Osteoblast (primary cell): ENCODE measurements around the gene HSFX3. TPM values are rescaled to one million over a fixed set of nuclear protein-coding genes. Genes with fewer than 3 reads are reported as not detected.
"Not testable (repeated sequence)": the region's sequence is repeated elsewhere in the genome, so short reads cannot be mapped to it uniquely, and the experiment has no call there.

ENCODE experiments used
- DNase-seq: peaks from one replicate; pipeline ENCODE4 v3.0.0; 2011; ENCODE audit warnings: low spot score, mixed read lengths; ENCODE audit not compliant: insufficient read length; ENCODE audit errors: missing footprints
- H2AFZ ChIP-seq: 2 replicates; pipeline ENCODE4 v1.6.0; 2011; ENCODE audit warnings: mild to moderate bottlenecking, low read length
- H3K27ac ChIP-seq: 2 replicates; pipeline ENCODE4 v1.5.1; 2011; ENCODE audit warnings: mild to moderate bottlenecking, low read depth, low read length, moderate library complexity
- H3K27me3 ChIP-seq: 2 replicates; pipeline ENCODE4 v1.6.0; 2012; ENCODE audit warnings: mild to moderate bottlenecking, control low read depth, inconsistent platforms, low read length, moderate library complexity; ENCODE audit not compliant: insufficient read depth
- H3K36me3 ChIP-seq: 2 replicates; pipeline ENCODE4 v1.5.1; 2011; ENCODE audit warnings: mild to moderate bottlenecking, low read length, control low read depth, moderate library complexity; ENCODE audit not compliant: insufficient read depth
- H3K4me1 ChIP-seq: 2 replicates; pipeline ENCODE4 v1.5.1; 2011; ENCODE audit warnings: mild to moderate bottlenecking, low read length, control low read depth, moderate library complexity; ENCODE audit not compliant: insufficient read depth
- H3K4me2 ChIP-seq: 2 replicates; pipeline ENCODE4 v1.6.0; 2011; ENCODE audit warnings: mild to moderate bottlenecking, low read length; ENCODE audit not compliant: insufficient read depth
- H3K4me3 ChIP-seq: fragments of 200-600 bp; sonication (generic); 3 replicates; pipeline ENCODE4 v1.5.1; 2012; ENCODE audit warnings: mild to moderate bottlenecking, low read length, inconsistent platforms; ENCODE audit not compliant: insufficient read depth
- H3K79me2 ChIP-seq: 2 replicates; pipeline ENCODE4 v1.6.0; 2012; ENCODE audit warnings: mild to moderate bottlenecking, low read length, control low read depth, inconsistent platforms; ENCODE audit not compliant: insufficient read depth
- H3K9me3 ChIP-seq: 2 replicates; pipeline ENCODE4 v1.5.1; 2011; ENCODE audit warnings: low read depth, low read length, control low read depth
- H4K20me1 ChIP-seq: 2 replicates; pipeline ENCODE4 v1.6.0; 2012; ENCODE audit warnings: mild to moderate bottlenecking, low read length, control low read depth; ENCODE audit not compliant: insufficient read depth
- total RNA-seq: library from RNA; depleted of rRNA; stranded (reverse); fragments of >200 nt; gene quantifications from 2 replicates; pipeline ENCODE4 v1.2.3, GENCODE V29; 2012
- TF ChIP-seq, protein P1 (sequence below): IDR thresholded peaks from 2 replicates; pipeline ENCODE4 v1.5.1; 2011; ENCODE audit warnings: mild to moderate bottlenecking, low read depth, low read length, moderate library complexity; ENCODE audit errors: extremely low read depth

Gene HSFX3
- total RNA-seq, 1 donor, result not detected

DNA sequence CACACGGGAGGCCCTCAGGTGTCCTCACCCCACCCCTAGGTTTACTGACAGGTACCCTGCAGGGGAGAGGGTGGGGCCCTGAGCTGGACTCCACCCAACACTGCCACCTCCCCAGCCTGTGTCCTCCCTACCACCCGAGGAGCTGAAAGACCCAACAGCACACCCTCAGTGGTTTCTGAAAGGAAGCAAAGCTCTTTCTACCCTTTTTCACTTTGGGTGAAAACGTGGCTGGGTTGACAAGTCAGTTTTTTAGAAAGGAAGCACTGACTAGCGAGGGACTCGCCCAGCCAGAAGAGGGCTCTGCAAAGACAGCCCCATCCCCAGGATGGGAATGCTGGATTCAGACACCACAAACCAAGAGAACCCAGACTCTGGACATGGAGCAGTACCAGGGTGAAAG is 46.8 kb downstream of the HSFX3 start:
- H2AFZ ChIP-seq, H3K9me3 ChIP-seq, H3K4me2 ChIP-seq, H4K20me1 ChIP-seq, DNase-seq, H3K27me3 ChIP-seq, H3K4me3 ChIP-seq: not testable (repeated sequence)
- H3K27ac ChIP-seq, result peak overlapping the region; percentile 63
- peaks cover 11% of the 10 kb centered on the region for H3K4me1 ChIP-seq
- peaks cover 25% of the 10 kb centered on the region for H3K79me2 ChIP-seq
- peaks cover 37% of the 10 kb centered on the region for H3K36me3 ChIP-seq

DNA sequence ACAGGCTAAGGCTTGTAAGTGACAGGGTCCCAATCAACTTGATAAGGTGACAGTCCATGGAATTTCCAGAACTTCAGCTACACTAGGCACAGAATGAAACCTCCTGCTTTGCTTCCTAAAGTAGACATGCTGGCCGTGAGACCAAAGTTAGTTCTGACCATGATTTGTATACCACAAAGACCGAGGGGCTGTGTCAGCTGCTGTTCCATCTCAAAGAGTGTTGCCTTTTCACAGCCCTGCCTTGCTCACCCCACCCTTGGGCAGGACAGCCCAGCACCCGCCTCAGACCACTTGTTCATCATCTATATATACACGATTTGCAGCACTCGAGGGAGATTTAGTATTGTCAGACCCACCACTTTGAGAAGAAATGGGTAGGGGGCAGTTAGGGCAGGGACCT is 50.0 kb downstream of the HSFX3 start:
- peaks cover 40% of the 10 kb centered on the region for H3K4me1 ChIP-seq
- no peak overlapping the region for H3K27ac ChIP-seq
- TF ChIP-seq, protein P1, sequence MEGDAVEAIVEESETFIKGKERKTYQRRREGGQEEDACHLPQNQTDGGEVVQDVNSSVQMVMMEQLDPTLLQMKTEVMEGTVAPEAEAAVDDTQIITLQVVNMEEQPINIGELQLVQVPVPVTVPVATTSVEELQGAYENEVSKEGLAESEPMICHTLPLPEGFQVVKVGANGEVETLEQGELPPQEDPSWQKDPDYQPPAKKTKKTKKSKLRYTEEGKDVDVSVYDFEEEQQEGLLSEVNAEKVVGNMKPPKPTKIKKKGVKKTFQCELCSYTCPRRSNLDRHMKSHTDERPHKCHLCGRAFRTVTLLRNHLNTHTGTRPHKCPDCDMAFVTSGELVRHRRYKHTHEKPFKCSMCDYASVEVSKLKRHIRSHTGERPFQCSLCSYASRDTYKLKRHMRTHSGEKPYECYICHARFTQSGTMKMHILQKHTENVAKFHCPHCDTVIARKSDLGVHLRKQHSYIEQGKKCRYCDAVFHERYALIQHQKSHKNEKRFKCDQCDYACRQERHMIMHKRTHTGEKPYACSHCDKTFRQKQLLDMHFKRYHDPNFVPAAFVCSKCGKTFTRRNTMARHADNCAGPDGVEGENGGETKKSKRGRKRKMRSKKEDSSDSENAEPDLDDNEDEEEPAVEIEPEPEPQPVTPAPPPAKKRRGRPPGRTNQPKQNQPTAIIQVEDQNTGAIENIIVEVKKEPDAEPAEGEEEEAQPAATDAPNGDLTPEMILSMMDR, result no peak
- H2AFZ ChIP-seq, result no peak overlapping the region
- H3K4me2 ChIP-seq, result no peak overlapping the region
- peaks cover 24% of the 10 kb centered on the region for H3K79me2 ChIP-seq
- peaks cover 61% of the 10 kb centered on the region for H3K36me3 ChIP-seq
- no peaks in the 10 kb centered on the region for H3K9me3 ChIP-seq
- DNase-seq, result no peak
- H3K27me3 ChIP-seq, result no peaks in the 10 kb centered on the region
- peaks cover 3% of the 10 kb centered on the region for H4K20me1 ChIP-seq
- H3K4me3 ChIP-seq, result no peak overlapping the region

DNA sequence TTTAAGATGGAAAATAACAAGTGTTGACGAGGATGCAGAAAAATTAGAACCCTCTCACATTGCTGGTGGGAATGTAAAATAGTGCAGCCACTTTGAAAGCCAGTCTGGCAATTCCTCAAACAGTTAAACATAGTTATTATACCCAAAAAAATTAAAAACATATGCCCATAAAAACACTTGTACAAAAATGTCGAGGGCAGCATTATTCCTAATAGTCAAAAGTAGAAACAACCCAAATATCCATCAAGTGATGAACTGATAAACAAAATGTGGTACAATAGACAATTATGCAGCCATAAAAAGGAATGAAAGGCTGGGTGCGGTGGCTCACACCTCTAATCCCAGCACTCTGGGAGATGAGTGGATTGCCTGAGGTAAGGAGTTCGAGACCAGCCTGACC is 51.0 kb downstream of the HSFX3 start:
- H3K79me2 ChIP-seq, result peaks cover 15% of the 10 kb centered on the region
- H3K4me3 ChIP-seq, result no peak overlapping the region
- H4K20me1 ChIP-seq, result peaks cover 7% of the 10 kb centered on the region
- no peak overlapping the region for H3K4me2 ChIP-seq
- peaks cover 69% of the 10 kb centered on the region for H3K36me3 ChIP-seq
- H3K27ac ChIP-seq, result no peak overlapping the region
- H3K4me1 ChIP-seq, result peaks cover 41% of the 10 kb centered on the region
- no peak overlapping the region for H2AFZ ChIP-seq
- no peaks in the 10 kb centered on the region for H3K27me3 ChIP-seq
- TF ChIP-seq, protein P1, result no peak
- H3K9me3 ChIP-seq, result no peaks in the 10 kb centered on the region
- DNase-seq, result no peak

Other genes with a start within 250 kb of the HSFX3 start
- gene IDS, start 44.6 kb downstream of the HSFX3 start, total RNA-seq, result 48.9 and 50.4 TPM in 2 replicates
- gene EOLA1, start 8.9 kb downstream of the HSFX3 start, total RNA-seq, result 12.1 and 13.0 TPM in 2 replicates
- gene MAGEA9B, start 37.5 kb upstream of the HSFX3 start, total RNA-seq, result not detected in 2 replicates
- 0.36 TPM in 1 of 2 replicates, not detected in the other for gene HSFX2, start 45.4 kb upstream of the HSFX3 start, total RNA-seq
- gene TMEM185A, start 81.9 kb upstream of the HSFX3 start, total RNA-seq, result 16.6 and 18.0 TPM in 2 replicates
- not detected in 2 replicates for gene MAGEA11, start 162.1 kb upstream of the HSFX3 start, total RNA-seq
- 0.36 and 0.59 TPM in 2 replicates for gene HSFX1, start 224.1 kb upstream of the HSFX3 start, total RNA-seq
- not detected in 2 replicates for gene MAGEA9, start 232.0 kb upstream of the HSFX3 start, total RNA-seq